ENCODE data around the gene MLH3.

MLH3 gene

DNA sequence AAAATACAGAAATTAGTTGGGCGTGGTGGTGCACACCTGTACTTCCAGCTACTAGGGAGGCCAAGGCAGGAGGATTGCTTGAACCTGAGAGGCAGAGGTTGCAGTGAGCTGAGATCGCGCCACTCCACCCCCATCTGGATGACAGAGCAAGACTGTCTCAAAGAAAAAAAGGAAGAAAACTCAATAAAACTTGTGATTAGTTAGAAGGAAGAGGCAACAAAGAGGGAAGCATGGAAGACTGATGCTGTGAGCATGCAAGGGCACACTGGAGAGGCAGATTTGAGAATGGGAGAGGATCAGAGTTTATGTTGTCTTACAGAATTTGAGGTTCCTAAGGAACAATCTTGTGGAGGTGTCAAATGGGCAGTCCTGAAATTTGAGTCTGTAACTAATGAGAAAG lies 15.4 kb upstream of the MLH3 start:
- no peak for DNase-seq (ENCODE audit: low spot score)

DNA sequence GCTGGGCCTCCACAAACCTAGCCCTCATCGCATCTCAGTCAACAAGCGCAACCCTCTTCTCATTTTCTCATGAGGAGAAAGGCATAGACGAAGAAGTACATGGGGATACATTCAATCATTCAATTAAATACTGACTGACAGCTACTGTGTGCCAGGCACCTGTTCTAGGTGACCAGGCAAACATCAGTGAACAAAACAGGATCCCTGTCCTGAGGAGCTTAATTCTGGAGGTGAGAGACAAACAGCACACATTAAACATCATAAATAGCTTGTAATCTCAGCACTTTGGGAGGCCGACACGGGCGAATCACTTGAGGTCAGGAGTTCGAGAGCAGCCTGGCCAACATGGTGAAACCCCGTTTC lies 12.9 kb upstream of the MLH3 start:
- DNase-seq (ENCODE audit: low spot score), result no peak

DNA sequence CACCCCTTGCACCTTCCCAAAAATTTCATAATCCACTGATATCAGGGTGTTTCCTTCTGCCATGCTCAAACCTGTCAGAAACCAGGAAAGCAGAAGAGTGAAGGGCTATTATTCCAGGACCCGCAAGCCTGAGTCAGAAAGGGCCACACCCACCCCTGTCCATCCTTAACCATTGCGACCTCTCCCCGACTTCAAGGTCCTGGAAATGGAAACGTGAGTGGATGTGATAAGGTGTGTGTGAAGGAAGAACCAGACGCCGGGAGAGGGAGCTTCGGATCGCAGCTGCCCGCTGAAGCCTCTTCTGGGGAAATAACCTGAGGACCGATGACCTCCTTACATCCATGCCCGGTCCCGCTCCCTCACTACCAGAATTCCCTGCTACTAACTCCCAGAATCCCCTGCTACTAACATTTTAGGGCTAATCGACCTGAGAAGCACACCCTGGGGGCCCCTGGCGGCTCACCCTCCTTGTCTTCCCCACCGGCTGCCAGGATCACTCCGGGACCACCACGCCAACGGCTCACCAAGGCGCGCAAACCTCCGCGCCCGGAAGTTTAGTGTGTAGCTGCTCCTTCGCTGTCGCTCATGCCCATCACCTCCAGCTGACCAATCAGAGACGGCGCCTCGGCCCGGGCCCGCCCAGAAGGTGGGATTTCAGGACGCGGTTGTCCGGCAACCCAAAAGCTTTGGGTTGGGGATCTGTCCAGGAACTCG lies 12.4 kb upstream of the MLH3 start, which contains the start of gene ACYP1:
Gene ACYP1, minus strand, starts transcription at position 534 of the 714 bp plus-strand sequence. Its CDS starts 471 bp downstream, at position 63.
- peak; percentile 90 for DNase-seq (ENCODE audit: low spot score)

DNA sequence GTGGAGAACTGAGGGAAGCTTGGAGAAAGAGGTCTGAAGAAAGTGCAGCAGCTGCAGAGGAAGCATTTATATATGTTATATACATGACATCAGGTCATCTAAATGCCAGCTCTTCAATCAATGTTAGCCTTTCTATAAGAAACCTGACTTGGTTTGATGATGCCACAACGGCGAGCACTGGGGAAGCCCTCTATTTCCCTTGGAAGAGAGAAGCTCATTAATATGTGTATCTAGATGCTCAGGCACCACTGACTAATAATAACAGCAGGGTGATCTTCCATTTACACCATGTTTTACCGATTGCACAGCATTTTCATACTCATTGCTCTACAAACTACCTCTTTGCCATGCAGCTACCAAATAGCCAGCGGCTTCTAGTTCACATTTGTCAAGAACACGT lies 11.7 kb upstream of the MLH3 start:
- DNase-seq (ENCODE audit: low spot score), result no peak

DNA sequence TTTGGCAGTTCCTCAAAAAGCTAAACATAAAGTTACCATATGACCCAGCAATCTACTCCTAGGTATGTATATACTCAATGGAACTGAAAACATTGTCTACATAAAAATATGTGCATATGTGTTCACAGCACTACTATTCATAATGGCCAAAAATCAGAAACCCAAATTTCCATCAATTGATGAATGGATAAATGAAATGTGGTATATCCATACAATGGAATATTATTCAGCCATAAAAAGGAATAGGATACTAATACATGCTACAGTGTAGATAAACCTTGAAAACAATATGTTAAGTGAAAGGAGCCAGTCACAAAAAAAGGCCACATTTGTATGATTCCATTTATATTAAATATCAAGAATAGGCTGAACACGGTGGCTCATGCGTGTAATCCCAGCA lies 9.2 kb upstream of the MLH3 start:
- DNase-seq (ENCODE audit: low spot score), result no peak

DNA sequence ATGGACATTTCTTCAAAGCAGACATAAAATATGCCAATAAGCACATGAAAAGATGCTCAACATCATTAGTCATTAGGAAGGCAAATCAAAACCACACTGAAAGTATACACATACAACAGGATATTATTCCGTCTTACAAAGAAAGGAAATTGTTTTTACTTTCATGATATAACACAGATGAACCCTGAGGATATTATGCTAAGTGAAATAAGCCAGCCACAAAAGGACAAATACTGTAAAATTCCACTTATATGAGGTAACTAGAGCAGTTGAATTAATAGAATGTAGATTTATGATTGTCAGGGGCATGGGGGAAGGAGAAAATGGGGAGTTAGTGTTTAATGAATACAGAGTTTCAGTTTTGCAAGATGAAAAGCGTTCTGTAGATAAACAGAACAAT lies 8.4 kb upstream of the MLH3 start:
- DNase-seq (ENCODE audit: low spot score), result no peak

DNA sequence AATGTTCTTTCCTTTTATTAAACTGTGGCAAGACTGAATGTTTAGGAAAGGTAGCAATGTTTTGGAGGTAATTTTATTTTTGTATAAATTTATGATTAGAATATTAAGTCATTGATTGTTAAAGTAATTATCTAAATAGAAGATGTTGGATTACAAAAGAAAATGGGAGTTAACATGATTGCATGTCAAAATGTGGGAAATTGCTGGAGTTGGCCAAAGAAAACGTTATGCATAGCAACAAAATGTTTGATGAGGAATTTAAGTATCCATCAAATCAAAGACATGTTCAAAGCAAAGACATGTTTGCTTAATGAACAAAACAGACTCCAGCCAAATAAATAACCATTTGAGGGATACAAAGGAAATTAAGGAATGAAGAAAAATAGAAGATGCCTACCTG lies 3.2 kb upstream of the MLH3 start:
- no peak for DNase-seq (ENCODE audit: low spot score)

DNA sequence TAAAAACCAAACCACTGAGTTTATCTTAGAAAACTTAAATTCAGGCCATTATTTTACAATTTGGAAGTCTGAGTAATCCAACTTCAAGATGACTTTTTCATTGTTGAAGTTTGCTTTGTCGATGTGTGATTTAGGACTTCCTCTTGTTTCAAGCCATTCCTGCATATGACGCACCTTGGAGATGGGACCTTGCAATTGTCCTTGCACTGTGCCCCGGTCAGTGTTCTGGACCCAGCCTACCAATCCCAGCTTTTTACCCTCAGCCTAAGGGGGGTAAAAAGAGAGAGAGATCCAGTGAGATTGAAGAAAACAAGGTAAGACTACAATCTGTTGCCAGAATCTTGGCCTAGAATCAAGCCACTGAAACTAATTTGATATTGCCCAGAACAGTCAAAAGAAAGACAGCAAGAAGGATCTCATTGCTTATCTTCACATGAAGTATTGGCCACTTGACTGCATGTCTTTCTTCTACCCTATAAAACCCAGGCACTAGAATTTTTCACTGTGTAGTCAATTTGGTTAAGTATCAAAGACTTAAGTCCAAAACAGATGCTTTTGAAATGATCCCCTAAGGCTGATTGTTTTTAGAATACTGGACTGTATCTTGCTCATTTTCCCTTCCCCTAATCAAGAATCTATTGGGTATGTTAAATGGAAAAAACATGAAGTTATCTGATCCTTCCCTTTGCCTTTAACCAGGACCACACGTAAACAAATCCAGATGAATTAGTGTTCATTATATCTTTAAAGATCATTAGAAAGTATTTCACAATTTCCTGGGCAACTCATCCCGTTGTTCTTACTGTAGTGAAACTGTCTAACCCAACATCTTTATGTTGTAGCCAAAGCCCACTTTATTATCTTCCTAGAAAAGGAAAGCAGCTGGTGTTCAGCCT lies 2.4 kb upstream of the MLH3 start:
- no peak for DNase-seq (ENCODE audit: low spot score)

DNA sequence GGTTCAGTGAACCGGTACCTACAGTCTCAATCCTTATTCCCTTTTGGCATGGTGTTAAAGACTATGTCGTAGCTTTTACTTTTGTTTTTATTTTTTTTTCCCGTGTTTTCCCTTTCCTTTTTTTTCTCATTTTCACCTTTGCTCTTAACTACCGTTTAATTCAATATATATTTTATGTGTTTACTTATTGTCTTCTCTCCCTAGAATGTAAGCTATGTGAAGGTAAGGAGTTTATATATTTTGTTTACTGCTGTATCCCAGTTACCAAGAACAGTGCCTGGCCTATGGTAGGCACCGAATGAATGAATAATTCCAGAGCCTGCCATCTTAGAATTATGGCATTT lies 261 bp upstream of the MLH3 start:
- no peak for DNase-seq (ENCODE audit: low spot score)

DNA sequence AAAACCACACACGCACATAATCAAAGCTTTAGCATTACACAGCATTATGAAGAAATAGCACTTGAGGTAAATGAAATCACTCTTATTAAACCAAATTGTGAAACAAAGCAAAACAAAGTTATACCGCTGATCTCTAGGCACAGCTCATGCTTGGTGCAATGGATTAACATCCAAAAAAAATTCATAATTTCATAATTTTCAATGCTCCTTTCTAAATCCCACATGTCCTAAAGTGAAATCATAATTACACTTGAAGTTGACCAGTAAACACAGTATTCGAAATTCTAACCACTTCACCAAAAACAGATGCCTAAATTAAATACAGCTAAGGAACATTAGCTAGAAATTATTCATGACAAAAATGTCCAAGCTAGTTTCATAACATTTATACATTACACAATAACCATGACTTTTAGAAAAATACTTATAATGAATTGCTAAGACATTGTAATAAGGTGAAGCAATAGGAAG lies 1.5 kb downstream of the MLH3 start:
- DNase-seq (ENCODE audit: low spot score), result no peak

DNA sequence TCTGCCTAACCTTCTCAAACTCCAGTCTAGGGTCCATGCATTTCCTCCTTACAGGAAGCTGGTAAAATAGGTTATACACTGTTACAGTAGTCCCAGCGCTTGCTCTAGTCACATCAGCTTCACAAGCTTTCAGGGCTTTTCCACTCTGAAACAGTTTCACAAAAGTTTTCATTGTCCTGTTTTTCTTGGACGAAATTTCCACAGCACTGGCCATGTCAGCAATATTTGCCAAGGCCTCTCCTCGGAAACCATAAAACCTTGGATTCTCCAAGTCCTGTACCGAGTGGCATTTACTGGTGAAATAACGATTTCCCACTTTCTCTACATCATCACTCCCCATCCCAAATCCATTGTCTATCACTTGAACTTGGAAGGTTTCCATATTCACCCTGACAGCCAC lies 2.1 kb downstream of the MLH3 start:
- DNase-seq (ENCODE audit: low spot score), result no peak

DNA sequence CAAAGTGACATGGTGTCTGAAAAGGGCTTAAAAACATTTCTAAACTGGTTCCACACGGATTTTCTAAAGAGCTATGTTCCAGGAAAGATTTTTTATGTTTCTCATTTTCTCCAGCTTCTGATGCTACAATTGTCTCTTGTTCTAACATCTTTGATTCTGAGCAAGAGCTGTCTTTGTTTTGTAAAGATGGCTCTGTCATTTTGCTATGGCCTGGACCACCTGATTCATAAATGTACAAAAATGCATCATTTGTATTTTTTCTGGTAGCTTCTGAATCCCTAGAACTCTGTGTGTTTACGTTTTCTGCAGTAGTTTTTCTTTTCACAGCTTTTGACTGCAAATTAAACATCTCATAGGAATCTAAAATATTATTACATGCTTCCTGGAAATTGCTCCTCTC lies 3.2 kb downstream of the MLH3 start:
- DNase-seq (ENCODE audit: low spot score), result no peak

DNA sequence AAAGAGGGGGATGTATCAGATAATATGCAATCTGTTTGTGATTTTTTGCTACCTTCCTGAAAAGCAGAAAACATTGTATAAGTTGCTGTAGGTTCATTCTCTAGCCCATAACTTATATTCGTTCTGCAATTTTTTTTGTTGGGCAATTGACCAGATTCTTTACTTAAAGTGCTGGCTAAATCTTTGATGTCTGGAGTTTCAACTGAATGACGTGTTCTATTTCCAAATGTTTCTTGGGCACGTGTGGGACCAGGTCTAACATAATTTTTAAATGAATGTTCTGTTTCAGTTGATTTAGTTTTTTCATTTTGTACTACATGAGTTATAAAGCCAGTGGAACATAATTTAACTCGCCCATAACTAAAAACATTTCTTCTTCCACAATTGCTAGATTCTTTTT lies 3.8 kb downstream of the MLH3 start:
- no peak for DNase-seq (ENCODE audit: low spot score)

DNA sequence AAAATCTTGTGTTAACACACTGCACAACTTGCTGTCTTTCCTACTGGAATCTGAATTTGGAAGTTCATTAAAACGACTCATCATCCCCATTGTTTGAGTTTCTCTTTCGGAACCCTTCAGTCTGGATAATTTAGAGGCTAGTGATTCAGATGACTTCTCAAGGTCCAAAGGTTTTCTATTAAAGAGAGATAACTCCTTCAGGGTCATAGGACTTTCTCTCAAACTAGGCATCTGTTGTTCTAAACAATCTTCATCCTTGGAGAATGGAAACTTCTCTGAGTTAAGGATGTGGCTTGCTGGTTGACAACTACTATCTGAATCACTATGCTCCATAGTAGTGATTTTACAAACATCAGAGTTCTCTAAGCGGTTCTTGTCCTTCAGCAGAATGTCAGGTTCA lies 4.4 kb downstream of the MLH3 start:
- DNase-seq (ENCODE audit: low spot score), result no peak

DNA sequence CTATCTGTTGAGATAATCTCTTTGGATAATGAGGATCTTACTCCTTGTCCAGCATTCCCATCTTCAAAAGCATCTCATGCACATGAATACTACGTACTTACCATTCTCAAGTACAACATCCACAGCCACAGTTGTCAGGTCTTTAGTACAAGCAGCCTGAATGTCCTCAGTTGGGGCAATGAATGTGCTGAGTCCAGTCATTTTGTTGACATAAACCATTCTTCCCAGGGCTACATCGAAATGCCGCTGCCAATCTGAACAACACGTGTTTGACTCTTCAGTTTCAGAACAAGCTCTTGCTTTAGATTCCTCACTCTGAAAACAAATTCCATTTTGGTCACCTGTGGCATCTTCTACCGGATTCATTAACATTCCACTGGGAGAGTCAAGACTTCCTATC lies 5.0 kb downstream of the MLH3 start:
- no peak for DNase-seq (ENCODE audit: low spot score)

DNA sequence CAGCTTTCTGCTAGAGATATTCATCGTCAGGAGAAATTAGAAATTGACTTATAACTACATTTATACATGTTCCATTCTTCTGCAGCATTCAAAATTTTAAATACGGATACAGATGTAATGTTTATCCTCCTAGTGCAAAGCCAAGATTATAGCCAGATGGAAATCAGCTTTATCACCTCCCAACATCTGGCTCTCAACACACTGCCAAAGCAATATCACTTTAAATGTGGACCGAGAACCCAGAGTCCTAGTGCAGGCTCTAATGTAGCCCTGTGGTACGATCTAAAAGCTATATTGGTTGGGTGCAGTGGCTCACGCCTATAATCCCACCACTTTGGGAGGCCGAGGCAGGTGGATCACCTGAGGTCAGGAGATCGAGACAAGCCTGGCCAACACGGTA lies 6.5 kb downstream of the MLH3 start:
- DNase-seq (ENCODE audit: low spot score), result no peak

DNA sequence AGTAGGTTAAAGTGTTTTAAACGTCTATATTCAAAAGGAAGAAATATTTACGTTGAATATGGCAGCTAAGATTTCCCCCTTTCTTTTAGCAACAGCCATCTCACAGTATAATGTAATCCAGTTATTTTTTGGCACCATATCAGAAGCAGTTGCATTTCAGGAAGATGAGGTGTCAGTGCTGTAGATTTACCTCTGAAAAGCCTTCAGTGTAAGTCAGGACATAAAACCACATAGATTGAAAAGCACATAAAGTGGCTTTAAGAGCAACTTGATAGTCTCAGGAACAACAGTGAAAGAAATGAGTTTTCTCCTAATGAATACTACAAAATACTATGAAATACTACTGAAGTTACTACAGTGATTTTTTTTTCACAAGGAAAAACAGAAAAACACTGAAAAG lies 6.9 kb downstream of the MLH3 start:
- no peak for DNase-seq (ENCODE audit: low spot score)

DNA sequence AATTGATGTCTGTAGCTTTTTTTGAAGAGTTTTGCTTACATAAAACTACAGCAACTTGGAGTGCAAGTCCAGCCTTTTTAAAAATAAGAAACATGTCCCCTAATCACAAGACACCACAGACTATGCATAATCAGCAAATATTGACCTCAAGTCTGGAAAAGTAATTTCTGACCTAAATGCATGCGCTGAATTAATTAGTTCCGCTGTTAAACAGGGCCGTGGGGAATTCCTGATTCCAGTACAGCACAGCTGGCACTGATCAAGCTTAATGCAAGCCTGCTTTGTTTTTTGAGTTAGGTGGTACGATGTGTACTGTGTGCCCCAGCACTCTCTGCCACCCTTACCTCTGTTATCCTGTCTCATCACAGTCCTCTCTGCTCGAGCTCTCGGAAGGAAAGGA lies 9.2 kb downstream of the MLH3 start:
- no peak for DNase-seq (ENCODE audit: low spot score)

DNA sequence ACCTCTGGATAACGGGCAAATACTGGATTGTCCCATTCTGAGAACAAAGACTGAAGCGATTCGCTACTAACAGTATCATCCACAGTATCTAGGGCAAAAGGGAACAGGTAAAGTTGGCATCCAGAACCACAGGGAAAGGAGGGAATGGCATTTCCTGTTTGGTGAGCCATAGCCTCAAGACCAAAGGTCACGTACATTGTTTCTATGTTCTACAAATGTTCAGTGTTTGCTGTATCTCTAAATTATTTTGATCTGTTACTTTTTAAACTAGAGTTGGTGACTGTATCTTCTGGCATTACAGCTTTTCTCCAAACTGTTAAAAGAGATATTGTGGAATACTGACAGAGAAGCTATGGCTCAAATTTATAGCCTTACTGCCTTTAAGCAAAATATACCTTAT lies 9.7 kb downstream of the MLH3 start:
- DNase-seq (ENCODE audit: low spot score), result no peak

DNA sequence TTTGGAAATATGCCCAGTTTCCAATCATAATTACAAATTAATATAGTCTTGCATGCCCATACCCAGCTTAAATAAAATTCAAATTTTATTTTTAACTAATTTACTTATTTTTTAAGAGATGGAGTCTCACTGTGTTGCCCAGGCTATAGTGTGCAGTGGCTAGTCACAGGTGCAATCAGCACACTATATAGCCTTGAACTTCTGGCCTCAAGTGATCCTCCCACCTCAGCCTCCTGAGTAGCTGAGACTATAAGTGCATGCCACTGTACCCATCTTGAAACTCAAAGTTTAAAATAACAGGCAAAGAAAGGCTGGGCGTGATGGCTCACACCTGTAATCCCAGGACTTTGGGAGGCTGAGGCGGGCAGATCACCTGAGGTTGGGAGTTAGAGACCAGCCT lies 10.3 kb downstream of the MLH3 start:
- DNase-seq (ENCODE audit: low spot score), result no peak

DNA sequence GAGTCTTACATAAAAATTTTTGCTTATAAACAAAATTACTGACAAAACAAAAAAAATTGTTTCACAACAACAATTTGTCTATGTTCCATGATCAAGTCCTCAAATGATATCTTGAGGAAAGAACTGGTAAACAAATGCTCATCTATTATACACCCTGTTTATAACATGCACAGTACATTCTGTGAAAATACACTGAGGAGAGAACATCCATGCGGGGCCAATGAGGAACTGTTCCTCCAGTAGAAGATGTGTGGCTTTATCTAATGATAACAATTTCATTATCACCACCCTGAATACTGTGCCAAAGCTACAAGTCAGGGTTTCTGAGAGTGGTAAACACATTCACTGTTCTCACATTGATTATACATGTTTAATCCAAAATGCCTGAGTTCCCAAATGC lies 10.8 kb downstream of the MLH3 start:
- DNase-seq (ENCODE audit: low spot score), result no peak

DNA sequence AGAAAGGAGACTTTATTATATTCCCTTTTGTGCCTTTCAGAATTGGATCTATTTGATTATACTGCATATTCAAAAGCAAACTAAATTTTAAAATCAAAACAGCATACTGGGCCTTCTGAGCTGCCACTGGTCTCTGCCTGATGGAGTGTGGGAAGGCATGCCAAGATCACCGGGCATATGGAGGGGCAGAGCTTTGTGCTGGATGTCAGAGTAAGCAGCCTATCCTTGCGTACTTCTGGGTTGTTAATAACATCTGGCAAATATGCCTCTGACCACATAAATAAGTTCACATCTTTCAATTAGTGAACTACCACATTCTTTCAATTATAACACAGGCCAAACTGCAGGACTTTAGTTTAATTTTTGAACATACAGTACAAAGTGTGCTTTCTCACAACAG lies 18.3 kb downstream of the MLH3 start:
- no peak for DNase-seq (ENCODE audit: low spot score)

DNA sequence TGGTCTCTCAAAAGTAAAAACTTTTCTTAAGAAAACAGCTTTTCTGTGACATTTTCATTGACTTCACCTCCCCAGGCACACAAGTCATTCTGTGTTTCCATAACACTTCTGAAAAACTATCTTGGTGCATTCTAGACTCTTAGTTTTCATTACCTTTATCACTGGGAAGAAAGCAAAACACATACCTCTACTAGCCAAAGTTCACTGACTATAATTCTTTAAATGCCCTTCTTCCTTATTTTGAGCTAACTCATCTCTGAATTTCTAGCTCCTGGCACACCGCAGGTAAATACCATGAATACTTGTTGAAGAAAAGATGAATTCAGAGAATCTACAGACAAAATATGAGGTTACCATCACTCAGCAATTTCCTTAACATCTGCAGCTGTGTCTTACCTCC lies 21.1 kb downstream of the MLH3 start:
- no peak for DNase-seq (ENCODE audit: low spot score)

DNA sequence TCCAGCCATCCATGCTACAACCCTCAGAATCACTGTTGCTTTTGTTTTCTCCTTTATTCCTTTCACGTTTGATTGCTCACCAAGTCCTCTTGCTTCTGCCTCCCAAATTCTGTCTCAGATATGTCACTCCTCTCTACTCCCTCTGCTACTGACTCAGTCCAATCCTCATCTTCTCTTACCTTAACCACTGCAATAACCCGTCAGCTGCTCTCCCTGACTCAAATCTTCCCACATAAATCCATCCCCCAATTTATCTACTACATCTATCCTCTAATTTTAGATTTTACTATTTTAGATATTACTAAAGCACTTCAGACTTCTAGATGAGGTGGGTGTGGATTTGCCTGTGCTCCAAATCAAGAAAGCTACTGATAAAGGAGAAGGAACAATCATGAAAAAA lies 25.4 kb downstream of the MLH3 start:
- no peak for DNase-seq (ENCODE audit: low spot score)
